IMR-90 (cell line): ENCODE results near the gene POC1B. TPM values are rescaled to one million over a fixed set of nuclear protein-coding genes. Genes with fewer than 3 reads are reported as not detected.

Source experiments
- ATAC-seq: fragments of 200-7000 bp; cut with Tn5 transposase; 2 replicates; pipeline ENCODE4 v1.9.1; 2020; ENCODE audit warnings: low read depth, mild to moderate bottlenecking, moderate library complexity
- BruUV-seq: library from RNA; stranded (reverse); fragments of 400-500 nt; replicated peaks from 2 replicates; lab custom pipeline; 2021; lab: Mats Ljungman, UMichigan
- CTCF ChIA-PET: fragments of 300-600 bp; formaldehyde crosslinking; extraction: SDS; loops from one replicate; lab custom pipeline; 2021; ENCODE audit warnings: antibody characterized with exemption; lab: Yijun Ruan, JAX
- POLR2A ChIA-PET: fragments of 300-600 bp; sonication (Branson Sonifier 250); formaldehyde crosslinking; loops from one replicate; lab custom pipeline; 2022; ENCODE audit warnings: antibody characterized with exemption; ENCODE audit not compliant: unreplicated experiment; lab: Charles Lee
- DNase-seq: peaks from one replicate; pipeline ENCODE4 v3.0.0; 2013
- H2AFZ ChIP-seq: replicated peaks from 2 replicates; pipeline ENCODE3; 2013; ENCODE audit warnings: low read length, mild to moderate bottlenecking; ENCODE audit not compliant: poor library complexity
- H2AK5ac ChIP-seq: 2 replicates; pipeline ENCODE4 v1.6.1; 2013; ENCODE audit warnings: low read depth, low read length, inconsistent platforms
- H2AK9ac ChIP-seq: replicated peaks from 2 replicates; pipeline ENCODE3; 2013; ENCODE audit warnings: mild to moderate bottlenecking, low read depth, low read length, moderate library complexity; ENCODE audit not compliant: poor library complexity
- H2BK120ac ChIP-seq: 2 replicates; pipeline ENCODE4 v1.6.1; 2013; ENCODE audit warnings: low read depth, low read length, inconsistent platforms
- H2BK15ac ChIP-seq: 3 replicates; pipeline ENCODE4 v1.6.1; 2013; ENCODE audit warnings: low read depth, low read length, inconsistent platforms
- H2BK20ac ChIP-seq: 2 replicates; pipeline ENCODE4 v1.6.1; 2013; ENCODE audit warnings: low read depth, mild to moderate bottlenecking, inconsistent platforms, low read length, moderate library complexity
- H2BK5ac ChIP-seq: 2 replicates; pipeline ENCODE4 v1.6.1; 2013; ENCODE audit warnings: mild to moderate bottlenecking, low read depth, low read length, inconsistent platforms; ENCODE audit not compliant: poor library complexity, severe bottlenecking
- H3K14ac ChIP-seq: replicated peaks from 2 replicates; pipeline ENCODE4 v1.6.1; 2013; ENCODE audit warnings: low read depth, low read length, inconsistent platforms
- H3K18ac ChIP-seq: 2 replicates; pipeline ENCODE4 v1.6.1; 2013; ENCODE audit warnings: low read depth, low read length, control low read depth
- H3K23ac ChIP-seq: 2 replicates; pipeline ENCODE4 v1.6.1; 2013; ENCODE audit warnings: low read depth, low read length, inconsistent platforms
- H3K27ac ChIP-seq: 2 replicates; pipeline ENCODE4 v1.5.1; 2013; ENCODE audit warnings: mild to moderate bottlenecking, control low read depth, low read length; ENCODE audit not compliant: insufficient read depth
- H3K27me3 ChIP-seq: 2 replicates; pipeline ENCODE4 v1.6.1; 2013; ENCODE audit warnings: low read length; ENCODE audit not compliant: control insufficient read depth, insufficient read depth
- H3K36me3 ChIP-seq: 2 replicates; pipeline ENCODE4 v1.6.1; 2013; ENCODE audit warnings: low read length, mixed read lengths; ENCODE audit not compliant: control insufficient read depth, insufficient read depth
- H3K4ac ChIP-seq: 2 replicates; pipeline ENCODE4 v1.6.1; 2013; ENCODE audit warnings: low read depth, low read length, inconsistent platforms
- H3K4me1 ChIP-seq: 2 replicates; pipeline ENCODE4 v1.6.1; 2013; ENCODE audit warnings: low read length, mixed read lengths; ENCODE audit not compliant: control insufficient read depth, insufficient read depth
- H3K4me2 ChIP-seq: 2 replicates; pipeline ENCODE4 v1.6.1; 2013; ENCODE audit warnings: low read depth, mild to moderate bottlenecking, control low read depth, low read length, moderate library complexity
- H3K4me3 ChIP-seq: 2 replicates; pipeline ENCODE4 v1.5.1; 2013; ENCODE audit warnings: low read depth, mild to moderate bottlenecking, control low read depth, low read length, moderate library complexity; ENCODE audit not compliant: insufficient read depth
- H3K56ac ChIP-seq: 2 replicates; pipeline ENCODE4 v1.6.1; 2013; ENCODE audit warnings: low read length, inconsistent platforms; ENCODE audit not compliant: insufficient read depth; ENCODE audit errors: extremely low read depth
- H3K79me1 ChIP-seq, 2 experiments: 2 replicates each; pipeline ENCODE4 v1.6.1; 2013; ENCODE audit warnings: low read length in 2 of 2, inconsistent platforms in 1 of 2, low read depth in 1 of 2
- H3K9ac ChIP-seq: 2 replicates; pipeline ENCODE4 v1.6.1; 2013; ENCODE audit warnings: low read depth, low read length, control low read depth
- H3K9me1 ChIP-seq: 2 replicates; pipeline ENCODE4 v1.6.1; 2013; ENCODE audit warnings: low read length, inconsistent platforms; ENCODE audit not compliant: insufficient read depth
- H3K9me3 ChIP-seq: 2 replicates; pipeline ENCODE4 v1.6.1; 2013; ENCODE audit warnings: low read length; ENCODE audit not compliant: control insufficient read depth, insufficient read depth
- H4K20me1 ChIP-seq: 2 replicates; pipeline ENCODE4 v1.6.1; 2013; ENCODE audit warnings: low read length, inconsistent platforms; ENCODE audit not compliant: insufficient read depth
- H4K5ac ChIP-seq: 2 replicates; pipeline ENCODE4 v1.6.1; 2013; ENCODE audit warnings: mild to moderate bottlenecking, low read depth, low read length, control low read depth
- H4K8ac ChIP-seq, 2 experiments: 2 replicates each; pipeline ENCODE4 v1.6.1; 2013; ENCODE audit warnings: low read depth in 2 of 2, low read length in 2 of 2, control low read depth in 1 of 2, inconsistent platforms in 1 of 2
- H4K91ac ChIP-seq: 2 replicates; pipeline ENCODE4 v1.6.1; 2013; ENCODE audit warnings: low read depth, low read length, inconsistent platforms; ENCODE audit not compliant: insufficient read depth
- BHLHE40 ChIP-seq: fragments of 150-350 bp; IDR thresholded peaks from 2 replicates; pipeline ENCODE4 v1.6.1; 2016; ENCODE audit warnings: mild to moderate bottlenecking, low read depth, low read length
- CEBPB ChIP-seq: IDR thresholded peaks from 2 replicates; pipeline ENCODE4 v1.6.1; 2012; ENCODE audit warnings: low read depth, low read length, improper control_type of control experiment
- CHD1 ChIP-seq: IDR thresholded peaks from 2 replicates; pipeline ENCODE4 v1.6.1; 2012; ENCODE audit warnings: low read depth, low read length, improper control_type of control experiment
- CTCF ChIP-seq: conservative IDR thresholded peaks from 2 replicates; pipeline ENCODE4 v1.5.1; 2012; ENCODE audit warnings: mild to moderate bottlenecking, low read depth, low read length, improper control_type of control experiment
- ELK1 ChIP-seq: fragments of 150-350 bp; IDR thresholded peaks from 2 replicates; pipeline ENCODE4 v1.6.1; 2016; ENCODE audit warnings: low read depth, mild to moderate bottlenecking, low read length, moderate library complexity, borderline replicate concordance
- FOS ChIP-seq: fragments of 150-350 bp; IDR thresholded peaks from 2 replicates; pipeline ENCODE4 v1.6.1; 2016; ENCODE audit warnings: low read depth, low read length
- MAFK ChIP-seq: IDR thresholded peaks from 2 replicates; pipeline ENCODE4 v1.6.1; 2012; ENCODE audit warnings: low read depth, low read length, improper control_type of control experiment
- MAZ ChIP-seq: IDR thresholded peaks from 2 replicates; pipeline ENCODE4 v1.6.1; 2012; ENCODE audit warnings: low read depth, mild to moderate bottlenecking, low read length, improper control_type of control experiment, moderate library complexity, borderline replicate concordance
- MXI1 ChIP-seq: IDR thresholded peaks from 2 replicates; pipeline ENCODE4 v1.6.1; 2012; ENCODE audit warnings: low read depth, mild to moderate bottlenecking, low read length, moderate library complexity, borderline replicate concordance
- NFE2L2 ChIP-seq: fragments of 150-350 bp; IDR thresholded peaks from 2 replicates; pipeline ENCODE4 v1.6.1; 2016; ENCODE audit warnings: low read depth, mild to moderate bottlenecking, low read length
- POLR2A ChIP-seq: IDR thresholded peaks from 2 replicates; pipeline ENCODE4 v1.6.1; 2012; ENCODE audit warnings: mild to moderate bottlenecking, low read depth, low read length
- RAD21 ChIP-seq: IDR thresholded peaks from 2 replicates; pipeline ENCODE4 v1.6.1; 2012; ENCODE audit warnings: low read length, improper control_type of control experiment
- RCOR1 ChIP-seq: IDR thresholded peaks from 2 replicates; pipeline ENCODE4 v1.6.1; 2012; ENCODE audit warnings: mild to moderate bottlenecking, low read length, improper control_type of control experiment; ENCODE audit not compliant: insufficient replicate concordance
- RFX5 ChIP-seq: IDR thresholded peaks from 2 replicates; pipeline ENCODE4 v1.8.0; 2012; ENCODE audit warnings: low read depth, mild to moderate bottlenecking, low read length, moderate library complexity
- SMC3 ChIP-seq: fragments of 150-350 bp; IDR thresholded peaks from 2 replicates; pipeline ENCODE4 v1.6.1; 2016; ENCODE audit warnings: low read depth, mild to moderate bottlenecking, antibody characterized with exemption, low read length, moderate library complexity
- USF2 ChIP-seq: fragments of 150-350 bp; IDR thresholded peaks from 2 replicates; pipeline ENCODE4 v1.6.1; 2017; ENCODE audit warnings: mild to moderate bottlenecking, antibody characterized with exemption, low read length, low read depth
- WGBS, 2 experiments: methylation state at CpG; one replicate each; pipeline versions ENCODE4 v1.1.5 to v1.1.7; 2013; ENCODE audit warnings: missing lambda C conversion rate in 2 of 2; ENCODE audit not compliant: insufficient read length in 1 of 2; ENCODE audit errors: extremely low coverage in 2 of 2; 5-methylcytosine and 5-hydroxymethylcytosine counted together
- dilution Hi-C: fragments of 300-500 bp; cut with HindIII; formaldehyde crosslinking; loops from one replicate; pipeline ENCODE4 v1.14.3; 2018; ENCODE audit warnings: low sequenced_read_pairs; ENCODE audit not compliant: unreplicated experiment
- in situ Hi-C: fragments of 300-500 bp; cut with MboI; formaldehyde crosslinking; loops from 3 replicates; pipeline ENCODE4 v1.14.3; 2019; ENCODE audit warnings: low sequenced_read_pairs, inconsistent platforms, mixed read lengths
- intact Hi-C: fragments of 100-400 bp; cut with micrococcal nuclease; formaldehyde crosslinking; loops from 2 replicates; pipeline ENCODE4 v1.10.0; 2022
- polyA plus RNA-seq, 3 experiments: library from polyadenylated mRNA; depleted of rRNA; stranded (reverse); fragments of >200 nt; gene quantifications; 2 replicates each; pipeline ENCODE4 v1.2.3, GENCODE V29; 2012; ENCODE audit warnings: low replicate concordance in 1 of 3
- total RNA-seq: library from RNA; depleted of rRNA; stranded (reverse); fragments of >200 nt; gene quantifications from 2 replicates; pipeline ENCODE4 v1.2.3, GENCODE V29; 2012

POC1B gene
- total and polyA plus RNA-seq, 2 of the 4 experiments (the other 2 are of a cell fraction) = 5.0 to 10.4 TPM

- TF ChIP-seq SMC3 (no peak), CTCF (no peak), CEBPB (no peak), CHD1 (no peak), BHLHE40 (no peak), FOS (no peak), RAD21 (no peak), MAFK (no peak), ELK1 (no peak), RCOR1 (no peak), MXI1 (no peak), RFX5 (no peak), USF2 (no peak), MAZ (no peak), NFE2L2 (no peak), POLR2A (no peak)
- Histone ChIP-seq H3K27me3 (no peaks in the 10 kb centered on the region), H4K91ac (no peak overlapping the region), H2AK9ac (no peak overlapping the region), H3K36me3 (no peaks in the 10 kb centered on the region), H2AFZ (no peak overlapping the region), H4K20me1 (no peaks in the 10 kb centered on the region), H2BK15ac (no peak overlapping the region), H3K9me3 (no peaks in the 10 kb centered on the region), H3K79me1 (peaks cover 0 to 3% of the 10 kb centered on the region in 2 experiments; a peak in 1 of 4 replicates), H2BK5ac (no peak overlapping the region), H3K9ac (no peak overlapping the region), H2BK120ac (no peak overlapping the region), H3K4me3 (no peak overlapping the region), H3K4me1 (peaks cover 12% of the 10 kb centered on the region), H3K9me1 (peaks cover 11% of the 10 kb centered on the region), H3K4ac (no peak overlapping the region), H2AK5ac (no peak overlapping the region), H4K8ac (no peak overlapping the region; a peak in 1 of 4 replicates), H3K14ac (no peak overlapping the region), H2BK20ac (no peak overlapping the region), H3K23ac (no peak overlapping the region), H3K4me2 (no peak overlapping the region), H3K56ac (no peak overlapping the region), H3K18ac (no peak overlapping the region), H3K27ac (no peak overlapping the region), H4K5ac (no peak overlapping the region)
- in situ Hi-C loops = no loop called here
- dilution Hi-C loops = no loop called here
- ATAC-seq = no peak
- no peak for DNase-seq
- WGBS, 2 experiments = no CpG with 5 or more reads among the region's 6 CpGs
- ChIA-PET POLR2A (interaction anchor here (0.7 kb wide), 1 partner anchor 310 kb away, joined by 3 read pairs; no protein-coding TSS in a partner anchor), CTCF (no interaction called here)
- BruUV-seq = no TSS peak
- intact Hi-C loops = no loop called here
These were observed 146.6 kb downstream of the POC1B start for GRCh38 chr12:89379148-89379838.
